Measurements from ENCODE around the gene GASK1A.

DNA sequence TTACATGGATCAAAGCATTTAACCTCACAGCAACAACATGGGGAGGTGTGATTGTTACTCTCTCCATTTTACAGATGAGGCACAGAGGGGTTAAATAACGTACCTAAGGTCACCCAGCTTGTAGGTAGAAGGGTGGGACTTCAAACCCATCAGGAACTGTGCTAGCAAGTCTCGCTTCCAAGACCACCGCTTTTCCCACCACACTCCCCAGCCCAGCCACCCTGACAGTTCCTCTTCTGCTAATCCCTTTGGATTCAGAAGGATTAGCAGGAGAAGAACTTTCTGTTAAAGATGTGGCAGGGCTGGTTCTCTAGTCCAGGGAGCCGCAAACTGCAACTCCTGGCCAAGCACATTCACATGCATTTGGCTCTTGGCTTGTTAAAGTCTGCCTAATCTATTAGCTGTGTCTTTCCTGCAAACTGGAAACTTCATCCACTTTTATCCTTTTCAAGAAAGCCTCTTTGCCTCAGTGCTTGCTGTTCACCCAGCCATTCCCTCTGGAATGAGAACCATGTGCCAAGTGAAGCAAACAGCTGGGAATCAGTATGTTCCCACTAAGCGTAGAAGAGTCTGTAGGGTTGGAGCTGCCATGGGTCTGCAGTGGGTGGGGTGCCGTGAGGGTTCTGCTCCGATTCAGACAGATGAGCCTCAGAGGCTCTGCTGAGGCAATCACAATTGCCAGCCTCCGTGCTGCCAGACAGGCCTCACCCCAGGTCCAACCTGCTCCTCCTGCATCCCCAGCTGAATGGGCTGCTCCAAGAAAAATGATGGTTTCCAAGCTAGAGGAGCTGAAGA is 82.2 kb downstream of the GASK1A start:
- no peak for TF ChIP-seq CTCF (IDR thresholded peaks at IDR 0.05; ENCODE audit: insufficient read depth, low read depth, low read length)
- TF ChIP-seq EZH2 (IDR thresholded peaks at IDR 0.05; ENCODE audit: insufficient read depth, low read length): no peak

Measured in astrocyte (in vitro differentiated cells and primary cell).